ENCODE measurements around the gene ARL15.

DNA sequence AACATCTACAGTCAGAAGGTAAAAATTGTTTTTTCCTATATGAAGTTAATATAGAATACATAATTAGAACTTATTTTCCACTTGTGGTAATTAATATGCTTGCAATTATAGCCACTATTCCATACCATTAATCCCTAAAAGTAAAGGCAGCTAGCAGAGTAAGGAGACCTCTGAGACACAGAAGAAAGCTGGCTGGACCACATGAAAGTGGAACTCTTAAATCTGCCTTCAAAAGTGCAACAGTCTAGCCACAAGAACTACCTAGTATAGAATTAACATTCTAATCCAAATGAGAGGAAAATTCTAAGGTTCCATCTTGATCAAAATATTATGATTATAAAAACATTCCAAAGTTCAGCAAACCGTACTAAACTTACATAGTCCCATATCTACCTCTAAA, 37.6 kb downstream of the ARL15 start:
- TF ChIP-seq EZH2 (IDR thresholded peaks at IDR 0.05; ENCODE audit: borderline replicate concordance, low read depth, low read length, severe bottlenecking): no peak
- TF ChIP-seq, protein P1, sequence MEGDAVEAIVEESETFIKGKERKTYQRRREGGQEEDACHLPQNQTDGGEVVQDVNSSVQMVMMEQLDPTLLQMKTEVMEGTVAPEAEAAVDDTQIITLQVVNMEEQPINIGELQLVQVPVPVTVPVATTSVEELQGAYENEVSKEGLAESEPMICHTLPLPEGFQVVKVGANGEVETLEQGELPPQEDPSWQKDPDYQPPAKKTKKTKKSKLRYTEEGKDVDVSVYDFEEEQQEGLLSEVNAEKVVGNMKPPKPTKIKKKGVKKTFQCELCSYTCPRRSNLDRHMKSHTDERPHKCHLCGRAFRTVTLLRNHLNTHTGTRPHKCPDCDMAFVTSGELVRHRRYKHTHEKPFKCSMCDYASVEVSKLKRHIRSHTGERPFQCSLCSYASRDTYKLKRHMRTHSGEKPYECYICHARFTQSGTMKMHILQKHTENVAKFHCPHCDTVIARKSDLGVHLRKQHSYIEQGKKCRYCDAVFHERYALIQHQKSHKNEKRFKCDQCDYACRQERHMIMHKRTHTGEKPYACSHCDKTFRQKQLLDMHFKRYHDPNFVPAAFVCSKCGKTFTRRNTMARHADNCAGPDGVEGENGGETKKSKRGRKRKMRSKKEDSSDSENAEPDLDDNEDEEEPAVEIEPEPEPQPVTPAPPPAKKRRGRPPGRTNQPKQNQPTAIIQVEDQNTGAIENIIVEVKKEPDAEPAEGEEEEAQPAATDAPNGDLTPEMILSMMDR (IDR thresholded peaks at IDR 0.05; ENCODE audit: borderline replicate concordance, extremely low read depth, low read length, poor library complexity, severe bottlenecking): no peak
